GM18868 (cell line): ENCODE results near the gene ASB8.
"Not testable (repeated sequence)": the region's sequence is repeated elsewhere in the genome, so short reads cannot be mapped to it uniquely, and the experiment has no call there.

ENCODE experiments used
- ATAC-seq: cut with Tn5 transposase; IDR thresholded peaks from one replicate; pipeline ENCODE4 v1.9.1; 2021; ENCODE audit warnings: mild to moderate bottlenecking, moderate library complexity; ENCODE audit not compliant: unreplicated experiment

The ASB8 gene

GRCh38 chr12:48142818-48143674, 14.3 kb downstream of the ASB8 start:
- no peak for ATAC-seq

GRCh38 chr12:48135027-48135426, 22.3 kb downstream of the ASB8 start:
- ATAC-seq, result no peak

GRCh38 chr12:48132826-48133225, 24.5 kb downstream of the ASB8 start:
- no peak for ATAC-seq

- no peak for ATAC-seq
Observed at GRCh38 chr12:48131517-48131916, 25.8 kb downstream of the ASB8 start.

GRCh38 chr12:48129376-48129775, 27.9 kb downstream of the ASB8 start:
- no peak for ATAC-seq

GRCh38 chr12:48128800-48129199, 28.5 kb downstream of the ASB8 start:
- ATAC-seq, result no peak

- ATAC-seq, result no peak
Observed at GRCh38 chr12:48126953-48127630, 30.2 kb downstream of the ASB8 start.

GRCh38 chr12:48125985-48126384, 31.3 kb downstream of the ASB8 start:
- no peak for ATAC-seq

- not testable (repeated sequence) for ATAC-seq
Observed at GRCh38 chr12:48125542-48125941, 31.8 kb downstream of the ASB8 start.

- no peak for ATAC-seq
Observed at GRCh38 chr12:48123169-48123568, 34.1 kb downstream of the ASB8 start.

- no peak for ATAC-seq
Observed at GRCh38 chr12:48122065-48122834, 35.1 kb downstream of the ASB8 start.

GRCh38 chr12:48121522-48121921, 35.8 kb downstream of the ASB8 start:
- ATAC-seq, result no peak

- no peak for ATAC-seq
Observed at GRCh38 chr12:48119834-48120195, 37.5 kb downstream of the ASB8 start.

- ATAC-seq, result peak; percentile 100
Observed at GRCh38 chr12:48119078-48119833, 38.1 kb downstream of the ASB8 start, which contains the start of gene PFKM. Gene PFKM, plus strand, starts transcription at chr12:48119364. Its CDS starts 3,411 bp downstream, at chr12:48122775.

GRCh38 chr12:48118284-48118871, 38.9 kb downstream of the ASB8 start:
- no peak for ATAC-seq

GRCh38 chr12:48115957-48116356, 41.4 kb downstream of the ASB8 start:
- ATAC-seq, result no peak

GRCh38 chr12:48111312-48111693, 46.0 kb downstream of the ASB8 start:
- not testable (repeated sequence) for ATAC-seq

GRCh38 chr12:48110691-48111311, 46.5 kb downstream of the ASB8 start:
- no peak for ATAC-seq

- no peak for ATAC-seq
Observed at GRCh38 chr12:48109424-48109823, 47.9 kb downstream of the ASB8 start.
